Upper lobe of left lung (tissue), 4 donors: Measurements from ENCODE around the gene LPCAT1.
"Not testable (repeated sequence)": the region's sequence is repeated elsewhere in the genome, so short reads cannot be mapped to it uniquely, and the experiment has no call there.

Experiments used
- EP300 ChIP-seq, 4 donors: sonication (generic); formaldehyde crosslinking; IDR thresholded peaks; one replicate each; pipeline ENCODE4 v1.5.1; 2017; ENCODE audit warnings: antibody characterized with exemption in 4 of 4, control low read depth in 2 of 4
- POLR2A ChIP-seq, 4 donors: fragments of 450-650 bp; IDR thresholded peaks; one replicate each; pipeline ENCODE4 v1.5.1; 2016 to 2017; ENCODE audit warnings: antibody characterized with exemption in 4 of 4, mild to moderate bottlenecking in 2 of 4
- POLR2AphosphoS5 ChIP-seq, 2 donors: sonication (generic); formaldehyde crosslinking; IDR thresholded peaks; one replicate each; pipeline ENCODE4 v1.5.1; 2017; ENCODE audit warnings: antibody characterized with exemption in 2 of 2
- TF ChIP-seq, protein P1 (sequence below), 6 experiments: fragments of 450-650 bp in 4 of 6; fragments of 200-600 bp in 2 of 6; sonication (generic) in 2 of 6; IDR thresholded peaks; one replicate each; pipeline ENCODE4 v1.5.1; 2016 to 2019; ENCODE audit warnings: antibody characterized with exemption in 6 of 6

DNA sequence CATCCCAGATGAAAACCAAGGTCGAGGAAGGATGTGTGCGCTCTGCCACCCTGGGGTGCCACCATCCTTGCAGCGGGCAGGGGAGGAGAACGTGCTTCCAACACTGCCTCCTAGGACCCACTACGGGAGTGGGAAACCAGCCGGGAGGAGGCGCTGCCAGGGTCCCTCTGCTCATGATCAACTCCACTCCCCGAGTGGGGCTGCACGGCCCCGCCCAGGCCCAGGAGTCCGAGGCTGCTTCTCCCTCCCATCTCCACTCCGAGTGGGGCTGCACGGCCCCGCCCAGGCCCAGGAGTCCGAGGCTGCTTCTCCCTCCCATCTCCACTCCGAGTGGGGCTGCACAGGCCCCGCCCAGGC, 48.2 kb downstream of the LPCAT1 start:
- TF ChIP-seq POLR2A, POLR2AphosphoS5, EP300 (IDR thresholded peaks at IDR 0.05): not testable (repeated sequence)
- TF ChIP-seq, protein P1, sequence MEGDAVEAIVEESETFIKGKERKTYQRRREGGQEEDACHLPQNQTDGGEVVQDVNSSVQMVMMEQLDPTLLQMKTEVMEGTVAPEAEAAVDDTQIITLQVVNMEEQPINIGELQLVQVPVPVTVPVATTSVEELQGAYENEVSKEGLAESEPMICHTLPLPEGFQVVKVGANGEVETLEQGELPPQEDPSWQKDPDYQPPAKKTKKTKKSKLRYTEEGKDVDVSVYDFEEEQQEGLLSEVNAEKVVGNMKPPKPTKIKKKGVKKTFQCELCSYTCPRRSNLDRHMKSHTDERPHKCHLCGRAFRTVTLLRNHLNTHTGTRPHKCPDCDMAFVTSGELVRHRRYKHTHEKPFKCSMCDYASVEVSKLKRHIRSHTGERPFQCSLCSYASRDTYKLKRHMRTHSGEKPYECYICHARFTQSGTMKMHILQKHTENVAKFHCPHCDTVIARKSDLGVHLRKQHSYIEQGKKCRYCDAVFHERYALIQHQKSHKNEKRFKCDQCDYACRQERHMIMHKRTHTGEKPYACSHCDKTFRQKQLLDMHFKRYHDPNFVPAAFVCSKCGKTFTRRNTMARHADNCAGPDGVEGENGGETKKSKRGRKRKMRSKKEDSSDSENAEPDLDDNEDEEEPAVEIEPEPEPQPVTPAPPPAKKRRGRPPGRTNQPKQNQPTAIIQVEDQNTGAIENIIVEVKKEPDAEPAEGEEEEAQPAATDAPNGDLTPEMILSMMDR (IDR thresholded peaks at IDR 0.05), result not testable (repeated sequence)
